HG03135 (cell line): ENCODE measurements around the gene MAPK4.
A peak's percentile ranks its signal among the peaks of the same experiment; 100 is the strongest.
"Not testable (repeated sequence)": the region's sequence is repeated elsewhere in the genome, so short reads cannot be mapped to it uniquely, and the experiment has no call there.

Experiments used
- ATAC-seq: cut with Tn5 transposase; IDR thresholded peaks from one replicate; pipeline ENCODE4 v1.9.1; 2021; ENCODE audit warnings: mild to moderate bottlenecking, moderate library complexity; ENCODE audit not compliant: unreplicated experiment

The MAPK4 gene

DNA sequence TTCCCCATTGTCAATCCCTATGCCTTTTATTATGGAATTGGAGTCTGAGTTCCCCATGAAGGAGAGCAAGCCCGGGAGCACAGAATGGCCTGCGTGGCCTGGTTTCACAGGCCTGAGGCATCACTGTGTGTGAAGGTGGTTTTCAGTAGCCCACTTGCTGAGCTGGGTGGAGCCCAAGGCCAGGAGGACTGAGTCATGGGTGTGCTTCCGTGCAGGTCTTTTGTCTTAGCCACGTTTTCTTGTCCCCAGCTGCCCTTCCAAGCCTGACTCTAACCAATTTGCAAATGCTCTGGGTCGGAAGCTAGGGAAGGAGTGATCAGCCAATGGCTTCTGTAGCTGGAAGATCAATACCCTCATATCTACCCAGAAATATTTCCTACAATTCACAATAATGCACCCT, 119.2 kb downstream of the MAPK4 start:
- no peak for ATAC-seq

DNA sequence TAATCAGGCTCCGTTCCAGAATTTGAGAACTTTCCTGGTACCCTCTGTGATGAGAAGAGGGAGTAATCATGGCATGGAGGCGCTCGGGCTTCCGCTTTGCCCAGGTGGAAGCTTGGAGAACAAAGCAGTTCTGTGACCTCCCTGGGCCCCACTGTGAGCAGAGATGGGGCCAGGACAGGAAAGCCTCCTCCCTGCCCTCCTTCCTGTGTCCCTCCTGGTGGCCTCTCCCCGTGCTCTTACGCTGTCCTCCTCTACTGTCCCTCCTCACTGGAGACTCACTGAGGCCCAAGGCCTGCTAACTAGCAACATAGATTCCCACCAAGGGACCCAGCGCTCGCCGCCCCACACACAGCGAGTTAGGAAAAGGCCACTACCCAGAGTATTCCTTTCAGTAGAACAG, 119.8 kb downstream of the MAPK4 start:
- ATAC-seq = no peak

GRCh38 chr18:50680966-50681365, 121.1 kb downstream of the MAPK4 start:
- ATAC-seq = no peak

DNA sequence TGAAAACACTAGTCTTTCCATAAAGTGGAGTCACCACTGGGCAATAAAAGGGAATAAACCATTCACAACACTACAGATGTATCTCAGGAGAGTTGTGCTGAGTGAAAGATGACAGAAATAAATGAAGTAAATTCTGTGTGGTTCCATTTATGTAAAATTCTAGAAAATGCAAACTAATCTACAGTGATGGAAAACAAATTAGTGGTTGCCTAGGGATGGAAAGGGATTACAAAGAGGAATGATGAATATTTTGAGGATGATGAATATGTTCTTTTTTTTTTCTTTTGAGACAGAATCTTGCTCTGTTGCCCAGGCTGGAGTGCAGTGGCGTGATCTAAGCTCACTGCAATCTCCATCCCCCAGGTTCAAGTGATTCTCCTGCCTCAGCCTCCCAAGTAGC, 123.0 kb downstream of the MAPK4 start:
- ATAC-seq = no peak

DNA sequence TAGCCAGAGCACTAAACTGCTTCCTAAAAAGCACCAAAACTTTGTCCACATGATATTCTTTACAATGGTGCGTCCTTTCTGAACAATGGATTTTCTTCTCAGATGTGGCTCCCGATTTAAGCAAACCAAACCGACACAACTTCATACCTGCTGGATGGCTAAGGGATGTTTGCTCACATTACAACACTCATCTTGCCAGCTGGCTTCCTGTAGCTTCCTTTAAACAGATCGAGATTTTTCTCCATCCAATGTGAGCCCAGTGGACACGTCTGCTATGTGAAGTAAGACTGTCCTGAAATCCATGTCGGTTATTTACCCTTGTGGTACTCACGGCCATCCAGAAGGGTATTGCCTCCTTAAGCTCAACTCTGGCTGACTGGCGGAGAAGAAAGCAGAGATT, 126.5 kb downstream of the MAPK4 start:
- ATAC-seq = no peak

DNA sequence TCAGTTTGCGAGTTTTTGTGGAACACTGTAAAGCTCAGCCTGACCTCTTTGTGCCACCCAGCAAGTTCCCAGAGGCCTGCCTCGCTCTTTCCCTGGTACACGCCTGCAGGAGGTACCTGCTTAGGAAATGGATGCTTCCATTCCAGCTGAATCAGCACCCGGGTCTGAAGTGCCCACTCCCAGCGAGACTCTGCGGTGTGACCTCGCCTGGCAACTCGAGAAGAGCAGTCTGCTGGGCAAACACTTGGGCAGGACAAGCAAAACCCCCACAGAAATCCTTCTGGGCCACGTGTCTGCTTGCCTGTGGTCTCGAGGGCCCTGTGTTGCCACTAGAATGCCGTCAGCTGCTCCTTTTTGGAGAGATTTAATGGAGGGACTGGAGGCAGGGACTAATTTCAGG, 127.6 kb downstream of the MAPK4 start:
- ATAC-seq = no peak

DNA sequence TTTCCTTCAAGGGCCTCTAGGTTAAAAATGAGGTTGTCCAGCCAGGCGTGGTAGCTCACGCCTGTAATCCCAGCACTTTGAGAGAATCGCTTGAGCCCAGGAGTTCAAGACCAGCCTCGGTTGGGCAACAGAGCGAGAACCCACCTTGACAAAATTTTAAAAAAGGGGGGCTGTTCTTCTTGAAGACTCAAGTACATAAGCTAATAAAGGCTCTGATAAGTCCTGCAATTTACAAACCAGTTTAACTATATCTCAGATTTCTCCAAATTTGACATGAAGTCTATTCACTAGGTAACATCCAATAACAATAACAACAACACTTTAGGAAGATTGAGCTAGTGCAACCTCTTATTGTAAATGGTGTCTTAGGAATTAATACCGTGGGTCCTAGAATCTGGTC, 129.7 kb downstream of the MAPK4 start:
- ATAC-seq = no peak

- ATAC-seq = no peak
Measured at GRCh38 chr18:50694147-50694546, 134.3 kb downstream of the MAPK4 start.

- ATAC-seq = no peak
Measured at GRCh38 chr18:50695431-50696176, 135.7 kb downstream of the MAPK4 start.

DNA sequence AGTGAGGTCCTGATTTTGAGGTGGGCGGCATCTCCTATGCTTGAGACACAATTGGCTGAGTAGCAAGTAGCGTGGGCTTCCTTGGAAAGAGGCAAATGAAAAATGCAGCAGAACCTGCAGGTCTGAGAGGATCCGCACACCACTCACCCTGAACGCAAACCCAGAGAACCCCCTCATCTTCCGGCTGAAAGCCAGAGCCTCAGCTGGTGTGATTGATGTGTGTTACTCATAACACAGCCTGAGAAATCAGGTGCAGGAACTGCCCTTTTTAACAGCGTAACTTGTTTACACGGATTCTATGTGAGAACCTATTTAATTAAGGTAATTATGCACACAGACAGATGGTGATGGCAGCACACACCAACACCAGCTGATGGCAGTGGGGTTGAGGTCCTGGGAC, 136.5 kb downstream of the MAPK4 start:
- peak; percentile 10 for ATAC-seq

DNA sequence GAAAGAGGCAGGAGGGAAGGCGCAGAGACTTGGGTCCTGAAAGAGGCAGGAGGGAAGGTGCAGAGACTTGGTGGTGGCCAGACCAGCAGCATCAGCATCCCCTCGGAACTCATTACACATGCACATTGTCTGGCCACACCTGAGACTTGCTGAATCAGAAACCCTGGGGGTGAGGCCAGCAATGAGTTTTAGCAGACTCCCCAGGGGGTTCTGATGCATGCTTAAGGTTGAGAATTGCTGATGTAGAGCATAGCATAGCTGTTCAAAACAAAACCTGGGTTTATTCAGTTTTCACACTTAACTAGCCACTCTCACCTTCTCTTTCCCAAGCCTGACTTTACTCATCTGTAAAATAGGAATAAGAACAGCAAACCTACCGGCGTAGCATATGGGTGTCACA, 137.0 kb downstream of the MAPK4 start:
- peak; percentile 67 for ATAC-seq

DNA sequence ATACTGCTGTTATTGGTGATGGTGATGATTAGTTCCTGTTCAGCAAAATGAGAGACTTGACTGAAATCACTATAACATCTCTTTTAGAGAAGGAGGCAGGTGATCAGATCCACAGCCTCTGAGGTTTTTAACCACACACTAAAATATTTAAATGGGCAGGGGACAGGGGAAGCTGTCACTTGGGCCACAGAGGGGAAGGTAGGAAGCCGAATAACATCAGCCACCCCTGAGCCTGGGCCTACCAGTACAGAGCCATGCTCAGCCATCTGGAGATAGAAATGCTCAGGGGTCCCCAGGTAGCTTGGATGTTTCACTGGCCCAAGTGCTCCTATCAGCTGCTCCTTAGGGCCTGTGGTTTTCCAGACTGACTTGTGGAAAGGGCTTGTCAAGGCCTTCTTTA, 137.6 kb downstream of the MAPK4 start:
- ATAC-seq = no peak

DNA sequence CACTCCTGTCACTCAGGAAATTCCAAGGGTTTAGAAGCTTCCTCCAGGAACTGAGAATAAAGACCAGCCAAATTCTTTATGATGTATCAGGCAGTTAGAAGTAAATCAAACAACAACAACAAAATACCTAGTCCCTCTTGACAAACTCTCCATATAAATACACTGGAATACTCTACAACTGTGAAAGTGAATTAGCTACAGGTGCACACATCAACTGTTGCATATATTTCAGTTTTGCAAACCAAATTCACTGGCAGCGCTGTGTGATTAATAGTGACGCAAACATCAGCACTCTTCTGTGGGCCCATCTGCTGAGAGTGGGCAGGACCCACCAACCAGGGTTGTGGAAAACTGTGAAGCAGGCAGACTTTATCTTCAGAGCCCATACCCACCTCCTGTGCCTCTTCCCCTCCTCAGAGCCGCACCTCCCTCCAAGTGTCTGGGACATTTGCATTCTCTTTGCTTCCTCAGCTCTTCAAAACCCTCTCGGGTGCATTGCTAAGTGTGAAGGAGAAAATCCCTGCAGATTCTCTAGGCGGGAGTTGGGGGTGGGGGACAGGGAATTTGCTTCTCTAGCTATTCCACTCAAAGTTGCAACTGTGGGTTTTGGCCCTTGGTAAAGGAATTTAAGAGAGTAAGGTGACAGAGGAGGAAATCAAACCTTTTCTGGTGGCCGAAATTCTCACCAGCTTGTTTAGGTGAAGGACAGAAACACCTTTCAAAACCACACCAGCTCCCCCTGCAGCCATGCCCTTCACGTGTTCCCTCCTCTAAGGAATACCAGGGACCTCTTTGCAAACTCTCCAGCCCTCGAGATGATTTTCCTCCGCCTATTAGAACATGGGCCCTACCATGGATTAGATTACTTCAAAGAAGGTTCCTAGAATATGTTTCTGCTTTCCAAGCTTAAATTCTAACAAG, 140.6 kb downstream of the MAPK4 start:
- no peak for ATAC-seq

DNA sequence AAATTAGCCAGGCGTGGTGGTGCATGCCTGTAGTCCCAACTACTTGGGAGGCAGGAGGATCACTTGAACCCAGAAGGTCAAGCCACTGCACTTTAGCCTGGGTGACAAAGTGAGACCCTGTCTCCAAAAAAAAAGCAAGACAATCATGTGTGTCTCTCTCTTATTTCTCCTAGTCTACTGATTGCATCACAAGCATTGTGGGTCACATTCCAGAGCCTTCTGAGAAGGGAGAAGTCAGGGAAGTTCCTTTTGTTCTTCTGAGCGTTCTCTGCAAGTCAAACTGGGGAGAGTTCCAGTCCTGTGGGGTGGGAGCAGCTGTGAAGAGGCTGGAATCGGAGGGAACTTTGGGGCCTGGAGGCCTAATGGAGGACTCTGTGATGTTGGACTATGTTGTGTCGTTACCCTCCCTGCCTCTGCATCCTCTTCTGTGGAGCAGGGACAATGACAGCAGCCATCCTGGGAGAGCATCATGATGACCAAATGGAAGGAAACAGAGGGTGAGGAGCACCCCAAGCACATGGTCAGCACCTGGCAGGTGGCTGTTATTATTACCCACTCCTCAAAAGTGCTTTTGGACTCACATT, 144.6 kb downstream of the MAPK4 start:
- ATAC-seq = no peak

DNA sequence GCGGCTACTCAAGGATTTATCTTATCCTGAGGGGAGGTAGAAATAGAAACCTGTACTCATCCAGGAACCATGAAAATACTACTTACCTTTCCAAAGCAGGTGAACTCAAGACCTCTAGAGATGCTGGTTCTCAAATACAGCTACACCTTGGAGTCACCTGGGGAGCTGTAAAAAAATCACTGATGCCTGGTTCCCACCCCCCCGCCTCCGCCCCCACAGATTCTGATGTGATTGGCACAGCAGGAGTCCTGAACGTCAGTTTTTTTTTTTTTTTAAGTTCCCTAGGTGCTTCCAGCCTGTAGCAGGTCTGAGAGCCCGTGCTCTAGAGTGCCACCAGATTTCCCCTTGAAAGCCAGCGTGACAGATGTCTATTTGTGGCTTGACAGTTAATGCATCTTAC, 146.3 kb downstream of the MAPK4 start:
- no peak for ATAC-seq

GRCh38 chr18:50706651-50707050, 146.8 kb downstream of the MAPK4 start:
- no peak for ATAC-seq

DNA sequence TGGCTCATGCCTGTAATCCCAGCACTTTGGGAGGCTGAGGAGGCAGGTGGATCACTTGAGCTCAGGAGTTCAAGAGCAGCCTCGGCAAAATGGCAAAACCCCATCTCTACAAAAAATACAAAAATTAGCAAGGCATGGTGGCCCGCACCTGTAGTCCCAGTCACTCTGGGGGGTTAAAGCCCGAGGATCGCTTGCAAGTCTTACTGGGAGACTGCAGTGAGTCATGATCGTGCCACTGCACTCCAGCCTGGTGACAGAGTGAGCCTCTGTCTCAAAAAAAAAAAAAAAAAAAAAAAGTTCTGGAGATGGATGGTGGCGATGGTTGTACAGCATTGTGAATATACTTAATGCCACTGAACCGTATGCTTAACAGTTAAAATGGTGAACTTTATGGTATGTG, 147.4 kb downstream of the MAPK4 start:
- not testable (repeated sequence) for ATAC-seq

DNA sequence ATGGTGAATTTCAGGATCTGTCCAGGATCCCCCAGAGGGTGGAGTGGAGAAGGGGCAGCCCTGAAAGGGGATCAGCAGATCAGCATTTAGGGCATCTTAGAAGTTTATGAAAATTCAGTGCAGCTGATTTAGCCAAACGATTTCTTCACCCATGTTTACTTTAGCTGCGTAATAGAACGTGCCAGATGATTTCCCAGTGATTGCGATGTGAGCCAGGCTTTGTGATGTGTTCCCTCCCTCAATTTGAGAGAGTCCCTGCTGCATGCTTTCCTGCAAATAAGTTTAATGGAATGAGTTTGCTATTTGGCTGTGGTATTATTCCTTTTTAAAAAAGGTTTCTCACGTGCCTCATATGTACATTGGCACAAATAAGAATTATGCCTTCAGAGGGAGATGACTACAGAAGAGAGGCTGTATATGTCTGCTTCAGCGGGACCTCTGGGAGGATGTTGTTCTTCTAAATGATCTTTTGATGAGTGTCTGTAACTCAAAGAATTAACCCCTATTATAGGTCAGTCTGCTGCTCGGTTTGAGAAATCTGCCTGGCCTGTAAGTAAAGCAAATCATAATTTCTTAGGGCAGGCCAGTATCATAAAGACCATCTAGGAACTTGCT, 148.1 kb downstream of the MAPK4 start:
- ATAC-seq = no peak

DNA sequence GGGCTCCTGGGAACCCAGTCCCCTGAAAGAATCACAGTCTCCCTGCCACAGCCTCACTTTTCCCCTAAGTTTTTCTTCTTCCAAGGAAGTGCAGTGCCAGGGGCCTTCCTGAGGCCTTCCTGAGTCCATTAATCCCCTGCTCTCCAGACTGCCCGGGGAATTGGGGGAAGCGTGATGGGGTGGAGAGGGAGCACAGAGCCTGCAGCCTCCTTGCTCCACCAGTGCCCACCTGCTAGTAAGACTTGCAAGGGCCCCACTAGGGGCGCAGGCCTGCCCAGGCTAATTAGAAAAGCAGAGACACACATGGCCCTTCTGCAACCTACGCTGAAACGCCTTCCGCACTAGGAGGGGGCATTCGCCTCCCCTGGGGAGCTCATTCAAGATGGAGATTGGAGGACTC, 149.3 kb downstream of the MAPK4 start:
- no peak for ATAC-seq

GRCh38 chr18:50711386-50711785, 151.5 kb downstream of the MAPK4 start:
- ATAC-seq = no peak

GRCh38 chr18:50715919-50716318, 156.0 kb downstream of the MAPK4 start:
- ATAC-seq = no peak
